ENCODE results near the gene IST1. TPM values are rescaled to one million over a fixed set of nuclear protein-coding genes. Genes with fewer than 3 reads are reported as not detected.

IST1 gene
- total RNA-seq, 2 donors from 2014 or later, result 60.3 to 82.8 TPM

- H3K36me3 ChIP-seq (replicated peaks in 1 of 2; ENCODE audit: insufficient read depth in 1 of 2, low read depth in 2 of 2), result peaks cover 0 to 30% of the 10 kb centered on the region in 2 donors
- TF ChIP-seq, protein P1, sequence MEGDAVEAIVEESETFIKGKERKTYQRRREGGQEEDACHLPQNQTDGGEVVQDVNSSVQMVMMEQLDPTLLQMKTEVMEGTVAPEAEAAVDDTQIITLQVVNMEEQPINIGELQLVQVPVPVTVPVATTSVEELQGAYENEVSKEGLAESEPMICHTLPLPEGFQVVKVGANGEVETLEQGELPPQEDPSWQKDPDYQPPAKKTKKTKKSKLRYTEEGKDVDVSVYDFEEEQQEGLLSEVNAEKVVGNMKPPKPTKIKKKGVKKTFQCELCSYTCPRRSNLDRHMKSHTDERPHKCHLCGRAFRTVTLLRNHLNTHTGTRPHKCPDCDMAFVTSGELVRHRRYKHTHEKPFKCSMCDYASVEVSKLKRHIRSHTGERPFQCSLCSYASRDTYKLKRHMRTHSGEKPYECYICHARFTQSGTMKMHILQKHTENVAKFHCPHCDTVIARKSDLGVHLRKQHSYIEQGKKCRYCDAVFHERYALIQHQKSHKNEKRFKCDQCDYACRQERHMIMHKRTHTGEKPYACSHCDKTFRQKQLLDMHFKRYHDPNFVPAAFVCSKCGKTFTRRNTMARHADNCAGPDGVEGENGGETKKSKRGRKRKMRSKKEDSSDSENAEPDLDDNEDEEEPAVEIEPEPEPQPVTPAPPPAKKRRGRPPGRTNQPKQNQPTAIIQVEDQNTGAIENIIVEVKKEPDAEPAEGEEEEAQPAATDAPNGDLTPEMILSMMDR (IDR thresholded peaks at IDR 0.05), result no peak
- no peak for TF ChIP-seq POLR2A (IDR thresholded peaks at IDR 0.05)
- intact Hi-C loops (cut with DNase I), result no loop called here
Measured at GRCh38 chr16:71917900-71918299, 22.6 kb downstream of the IST1 start.

GRCh38 chr16:71919035-71919434, 23.7 kb downstream of the IST1 start:
- peaks cover 0 to 38% of the 10 kb centered on the region in 2 donors for H3K36me3 ChIP-seq (replicated peaks in 1 of 2; ENCODE audit: insufficient read depth in 1 of 2, low read depth in 2 of 2)
- TF ChIP-seq, protein P1 (IDR thresholded peaks at IDR 0.05), result no peak
- TF ChIP-seq POLR2A (IDR thresholded peaks at IDR 0.05), result no peak
- H3K9me3 ChIP-seq, result no peaks in the 10 kb centered on the region
- no peak overlapping the region for H3K4me3 ChIP-seq
- intact Hi-C loops (cut with DNase I), result no loop called here
- ATAC-seq (no peak), DNase-seq (no peak)
- H3K27ac ChIP-seq, result no peak overlapping the region
- WGBS, 2 donors, result 71 to 87% methylated on average over 3 of the region's 3 CpGs
- no peaks in the 10 kb centered on the region for H3K27me3 ChIP-seq
- no peaks in the 10 kb centered on the region for H3K4me1 ChIP-seq

More at GRCh38 chr16:71917900-71918299, 22.6 kb downstream of the IST1 start:
- H3K9me3 ChIP-seq, result no peaks in the 10 kb centered on the region
- no peak overlapping the region for H3K4me3 ChIP-seq
- no peak overlapping the region for H3K27ac ChIP-seq
- H3K27me3 ChIP-seq, result no peaks in the 10 kb centered on the region
- no peaks in the 10 kb centered on the region for H3K4me1 ChIP-seq
- no peak for ATAC-seq
- WGBS, 2 donors, result 80 to 82% methylated on average over 6 of the region's 6 CpGs
- no peak for DNase-seq

GRCh38 chr16:71920658-71921057, 25.3 kb downstream of the IST1 start:
- intact Hi-C loops (cut with DNase I), result no loop called here
- Histone ChIP-seq H3K9me3 (no peaks in the 10 kb centered on the region), H3K4me1 (no peaks in the 10 kb centered on the region), H3K27ac (no peak overlapping the region), H3K27me3 (no peaks in the 10 kb centered on the region), H3K36me3 (replicated peaks in 1 of 2; ENCODE audit: insufficient read depth in 1 of 2, low read depth in 2 of 2) (peaks cover 0 to 48% of the 10 kb centered on the region in 2 donors), H3K4me3 (no peak overlapping the region)
- TF ChIP-seq, protein P1 (IDR thresholded peaks at IDR 0.05), result no peak
- TF ChIP-seq POLR2A (IDR thresholded peaks at IDR 0.05), result no peak
- no peak for DNase-seq
- ATAC-seq, result no peak
- 82 to 85% methylated on average over 2 of the region's 2 CpGs for WGBS, 2 donors

GRCh38 chr16:71923941-71924690, 28.8 kb downstream of the IST1 start:
- 92 to 96% methylated on average over 10 of the region's 10 CpGs for WGBS, 2 donors
- Histone ChIP-seq H3K27me3 (no peaks in the 10 kb centered on the region), H3K36me3 (replicated peaks in 1 of 2; ENCODE audit: insufficient read depth in 1 of 2, low read depth in 2 of 2) (peaks cover 5 to 58% of the 10 kb centered on the region in 2 donors), H3K27ac (no peak overlapping the region), H3K4me3 (no peak overlapping the region), H3K9me3 (no peaks in the 10 kb centered on the region), H3K4me1 (peaks cover 19% of the 10 kb centered on the region)
- intact Hi-C loops (cut with DNase I), result no loop called here
- no peak for TF ChIP-seq POLR2A (IDR thresholded peaks at IDR 0.05)
- TF ChIP-seq, protein P1 (IDR thresholded peaks at IDR 0.05), result no peak
- ATAC-seq (no peak), DNase-seq (no peak)

DNA sequence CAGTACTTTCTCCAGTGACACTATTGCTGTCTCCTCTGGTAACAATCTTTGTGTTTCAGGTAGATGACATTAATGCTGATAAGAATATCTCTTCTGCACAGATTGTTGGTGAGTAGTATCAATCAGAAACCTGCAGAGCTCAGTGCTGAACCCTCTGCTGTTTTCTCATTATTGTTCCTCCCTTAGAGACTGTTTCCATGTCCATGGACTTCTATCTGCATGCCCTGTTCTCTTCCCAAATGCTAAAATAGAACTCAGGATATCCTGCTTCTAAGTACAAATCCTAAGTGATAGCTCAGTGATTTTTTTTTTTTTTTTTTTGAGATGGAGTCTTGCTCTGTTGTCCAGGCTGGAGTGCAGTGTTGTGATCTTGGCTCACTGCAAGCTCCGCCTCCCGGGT, 29.4 kb downstream of the IST1 start:
- Histone ChIP-seq H3K4me3 (no peak overlapping the region), H3K4me1 (peaks cover 24% of the 10 kb centered on the region), H3K27ac (no peak overlapping the region), H3K36me3 (replicated peaks in 1 of 2; ENCODE audit: insufficient read depth in 1 of 2, low read depth in 2 of 2) (peaks cover 5 to 55% of the 10 kb centered on the region in 2 donors), H3K9me3 (no peaks in the 10 kb centered on the region), H3K27me3 (no peaks in the 10 kb centered on the region)
- no peak for TF ChIP-seq POLR2A (IDR thresholded peaks at IDR 0.05)
- TF ChIP-seq, protein P1 (IDR thresholded peaks at IDR 0.05), result no peak
- WGBS, 2 donors, result 90 to 100% methylated on average over 2 of the region's 2 CpGs
- no peak for DNase-seq
- intact Hi-C loops (cut with DNase I), result no loop called here
- ATAC-seq, result no peak

Data from body of pancreas (tissue), 4 donors.